Mucosa of rectum (tissue), 2 donors: ENCODE results near the gene KNOP1.

Experiments
- H3K27ac ChIP-seq, 2 donors: one replicate each; pipeline ENCODE4 v1.7.0; 2013; ENCODE audit warnings: inconsistent platforms in 2 of 2, low read depth in 2 of 2, low read length in 2 of 2
- H3K27me3 ChIP-seq, 2 donors: one replicate each; pipeline ENCODE4 v1.7.0; 2013; ENCODE audit warnings: low read length in 2 of 2; ENCODE audit not compliant: control insufficient read depth in 2 of 2, insufficient read depth in 2 of 2
- H3K36me3 ChIP-seq, 2 donors: one replicate each; pipeline ENCODE4 v1.7.0; 2013; ENCODE audit warnings: low read length in 2 of 2; ENCODE audit not compliant: control insufficient read depth in 2 of 2, insufficient read depth in 2 of 2
- H3K4me1 ChIP-seq, 2 donors: one replicate each; pipeline ENCODE4 v1.7.0; 2013; ENCODE audit warnings: low read length in 2 of 2, mild to moderate bottlenecking in 1 of 2; ENCODE audit not compliant: control insufficient read depth in 2 of 2, insufficient read depth in 2 of 2
- H3K4me3 ChIP-seq, 2 donors: one replicate each; pipeline ENCODE4 v1.7.0; 2013; ENCODE audit warnings: low read length in 2 of 2
- H3K9ac ChIP-seq, 2 donors: one replicate each; pipeline ENCODE4 v1.7.0; 2013; ENCODE audit warnings: low read length in 2 of 2, low read depth in 1 of 2, mild to moderate bottlenecking in 1 of 2
- H3K9me3 ChIP-seq, 2 donors: one replicate each; pipeline ENCODE4 v1.7.0; 2013; ENCODE audit warnings: low read length in 2 of 2; ENCODE audit not compliant: control insufficient read depth in 2 of 2
- donor health status: healthy.
- donor health status: Normal muscosa, but diverticular disease.

The KNOP1 gene

GRCh38 chr16:19707569-19708295, 10.3 kb downstream of the KNOP1 start:
- Histone ChIP-seq H3K9ac (no peak overlapping the region), H3K27ac (no peak overlapping the region), H3K4me3 (no peak overlapping the region), H3K9me3 (no peaks in the 10 kb centered on the region), H3K36me3 (peaks cover 31 to 66% of the 10 kb centered on the region in 2 donors), H3K27me3 (no peaks in the 10 kb centered on the region), H3K4me1 (peaks cover 0 to 3% of the 10 kb centered on the region in 2 donors)

- no peak overlapping the region for H3K9ac ChIP-seq
- H3K27ac ChIP-seq = no peak overlapping the region
- H3K9me3 ChIP-seq = no peaks in the 10 kb centered on the region
- H3K36me3 ChIP-seq = peaks cover 30 to 68% of the 10 kb centered on the region in 2 donors
- H3K4me3 ChIP-seq = no peak overlapping the region
- H3K4me1 ChIP-seq = peaks cover 0 to 3% of the 10 kb centered on the region in 2 donors
- H3K27me3 ChIP-seq = no peaks in the 10 kb centered on the region
Measured at GRCh38 chr16:19706846-19707245, 11.2 kb downstream of the KNOP1 start.

GRCh38 chr16:19705843-19706242, 12.2 kb downstream of the KNOP1 start:
- H3K36me3 ChIP-seq = peaks cover 30 to 59% of the 10 kb centered on the region in 2 donors
- H3K27me3 ChIP-seq = no peaks in the 10 kb centered on the region
- peaks cover 0 to 5% of the 10 kb centered on the region in 2 donors for H3K4me1 ChIP-seq
- H3K4me3 ChIP-seq = no peak overlapping the region
- H3K9ac ChIP-seq = no peak overlapping the region
- no peak overlapping the region for H3K27ac ChIP-seq
- no peaks in the 10 kb centered on the region for H3K9me3 ChIP-seq

GRCh38 chr16:19705146-19705501, 12.9 kb downstream of the KNOP1 start:
- Histone ChIP-seq H3K4me1 (peaks cover 4 to 12% of the 10 kb centered on the region in 2 donors), H3K36me3 (peaks cover 30 to 53% of the 10 kb centered on the region in 2 donors), H3K27me3 (no peaks in the 10 kb centered on the region), H3K9ac (no peak overlapping the region), H3K27ac (no peak overlapping the region), H3K9me3 (no peaks in the 10 kb centered on the region), H3K4me3 (no peak overlapping the region)

GRCh38 chr16:19704321-19705145, 13.5 kb downstream of the KNOP1 start:
- no peak overlapping the region for H3K9ac ChIP-seq
- H3K4me1 ChIP-seq = peaks cover 10 to 17% of the 10 kb centered on the region in 2 donors
- H3K9me3 ChIP-seq = no peaks in the 10 kb centered on the region
- H3K27ac ChIP-seq = peak overlapping the region in 1 of 2 donors; percentile 27
- no peak overlapping the region for H3K4me3 ChIP-seq
- H3K36me3 ChIP-seq = peaks cover 30 to 53% of the 10 kb centered on the region in 2 donors
- H3K27me3 ChIP-seq = no peaks in the 10 kb centered on the region

GRCh38 chr16:19703172-19703889, 14.7 kb downstream of the KNOP1 start:
- peaks cover 22 to 28% of the 10 kb centered on the region in 2 donors for H3K4me1 ChIP-seq
- H3K27ac ChIP-seq = peak overlapping the region in 1 of 2 donors; percentile 23
- H3K36me3 ChIP-seq = peaks cover 20 to 50% of the 10 kb centered on the region in 2 donors
- no peaks in the 10 kb centered on the region for H3K9me3 ChIP-seq
- no peak overlapping the region for H3K9ac ChIP-seq
- no peaks in the 10 kb centered on the region for H3K27me3 ChIP-seq
- no peak overlapping the region for H3K4me3 ChIP-seq

- Histone ChIP-seq H3K27me3 (no peaks in the 10 kb centered on the region), H3K27ac (peak overlapping the region; percentile 52 to 61), H3K4me1 (peaks cover 43 to 50% of the 10 kb centered on the region in 2 donors), H3K4me3 (no peak overlapping the region), H3K36me3 (peaks cover 16 to 44% of the 10 kb centered on the region in 2 donors), H3K9ac (no peak overlapping the region), H3K9me3 (no peaks in the 10 kb centered on the region)
Measured at GRCh38 chr16:19701091-19701490, 16.9 kb downstream of the KNOP1 start.

GRCh38 chr16:19700319-19700781, 17.7 kb downstream of the KNOP1 start:
- H3K36me3 ChIP-seq = peaks cover 12 to 38% of the 10 kb centered on the region in 2 donors

GRCh38 chr16:19699472-19699871, 18.6 kb downstream of the KNOP1 start:
- Histone ChIP-seq H3K27ac (peak overlapping the region; percentile 29 to 63), H3K27me3 (no peaks in the 10 kb centered on the region), H3K4me3 (no peak overlapping the region), H3K36me3 (peaks cover 3 to 30% of the 10 kb centered on the region in 2 donors), H3K9me3 (no peaks in the 10 kb centered on the region), H3K9ac (no peak overlapping the region), H3K4me1 (peaks cover 50 to 59% of the 10 kb centered on the region in 2 donors)

More at GRCh38 chr16:19700319-19700781, 17.7 kb downstream of the KNOP1 start:
- Histone ChIP-seq H3K4me3 (no peak overlapping the region), H3K4me1 (peaks cover 49 to 57% of the 10 kb centered on the region in 2 donors), H3K27ac (peak overlapping the region; percentile 52 to 61), H3K9ac (no peak overlapping the region), H3K9me3 (no peaks in the 10 kb centered on the region), H3K27me3 (no peaks in the 10 kb centered on the region)
